Measurements from ENCODE around the gene EHMT1.

The EHMT1 gene

GRCh38 chr9:137739371-137740309 is 120.8 kb downstream of the EHMT1 start:
- no peak overlapping the region for H3K27ac ChIP-seq
- no peak overlapping the region for H3K4me3 ChIP-seq (ENCODE audit: low read depth, low read length)
- peaks cover 41% of the 10 kb centered on the region for H3K36me3 ChIP-seq
- no peaks in the 10 kb centered on the region for H3K27me3 ChIP-seq (ENCODE audit: insufficient read depth, low read depth, severe bottlenecking)
- no peak for TF ChIP-seq CTCF (IDR thresholded peaks at IDR 0.05; ENCODE audit: low read depth, low read length)
- DNase-seq, result no peak
- H3K9me3 ChIP-seq (ENCODE audit: severe bottlenecking), result peaks cover 3% of the 10 kb centered on the region

- H3K36me3 ChIP-seq, result peaks cover 40% of the 10 kb centered on the region
- H3K27me3 ChIP-seq (ENCODE audit: insufficient read depth, low read depth, severe bottlenecking), result no peaks in the 10 kb centered on the region
- no peaks in the 10 kb centered on the region for H3K9me3 ChIP-seq (ENCODE audit: severe bottlenecking)
- no peak for TF ChIP-seq CTCF (IDR thresholded peaks at IDR 0.05; ENCODE audit: low read depth, low read length)
- H3K4me3 ChIP-seq (ENCODE audit: low read depth, low read length), result no peak overlapping the region
- no peak for DNase-seq
- no peak overlapping the region for H3K27ac ChIP-seq
Observed at GRCh38 chr9:137740312-137740711, 121.5 kb downstream of the EHMT1 start.

DNA sequence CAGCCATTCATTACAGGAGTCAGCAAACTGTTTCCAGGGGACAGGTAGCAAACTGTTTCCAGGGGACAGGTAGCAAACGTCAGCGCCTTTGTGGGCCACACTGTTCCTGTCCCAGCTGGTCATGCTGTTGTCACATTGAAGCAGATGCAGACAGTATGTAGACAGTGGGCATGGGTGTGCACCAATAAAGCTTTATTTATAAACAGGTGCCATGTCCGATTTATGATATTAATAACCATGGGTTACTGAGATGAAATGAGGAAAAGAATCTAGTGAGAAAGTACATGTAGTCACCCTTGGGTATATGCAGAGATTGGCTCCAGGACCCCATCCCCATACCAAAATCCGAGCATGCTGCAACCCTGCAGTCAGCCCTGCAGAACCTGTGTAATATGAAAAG is 122.5 kb downstream of the EHMT1 start:
- Histone ChIP-seq H3K27ac (no peak overlapping the region), H3K27me3 (ENCODE audit: insufficient read depth, low read depth, severe bottlenecking) (no peaks in the 10 kb centered on the region), H3K9me3 (ENCODE audit: severe bottlenecking) (no peaks in the 10 kb centered on the region), H3K4me3 (ENCODE audit: low read depth, low read length) (no peak overlapping the region), H3K36me3 (peaks cover 44% of the 10 kb centered on the region)
- no peak for TF ChIP-seq CTCF (IDR thresholded peaks at IDR 0.05; ENCODE audit: low read depth, low read length)
- no peak for DNase-seq

DNA sequence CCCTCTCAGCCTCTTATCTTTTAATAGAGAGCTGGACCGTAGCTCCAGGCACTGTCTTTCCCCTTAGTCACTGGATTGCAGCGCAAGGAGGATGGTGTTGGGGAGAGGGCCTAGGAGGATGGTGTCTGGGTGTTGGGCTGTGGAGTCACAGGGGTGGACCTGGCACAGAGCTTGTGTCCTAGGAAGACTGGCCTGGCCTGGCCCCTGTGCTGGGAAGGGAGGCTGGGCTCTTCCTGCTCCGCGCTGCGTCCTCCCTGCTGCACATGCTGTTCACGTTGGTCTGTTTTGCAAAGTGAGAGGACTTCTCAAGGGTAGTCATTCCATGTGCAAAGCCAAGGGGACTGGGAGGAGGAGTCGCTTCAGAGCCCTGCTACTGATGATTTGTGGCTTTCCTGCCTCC is 123.9 kb downstream of the EHMT1 start:
- H3K9me3 ChIP-seq (ENCODE audit: severe bottlenecking), result no peaks in the 10 kb centered on the region
- no peak for TF ChIP-seq CTCF (IDR thresholded peaks at IDR 0.05; ENCODE audit: low read depth, low read length)
- H3K36me3 ChIP-seq, result peaks cover 51% of the 10 kb centered on the region
- H3K27me3 ChIP-seq (ENCODE audit: insufficient read depth, low read depth, severe bottlenecking), result no peaks in the 10 kb centered on the region
- no peak overlapping the region for H3K4me3 ChIP-seq (ENCODE audit: low read depth, low read length)
- no peak overlapping the region for H3K27ac ChIP-seq
- DNase-seq, result no peak

DNA sequence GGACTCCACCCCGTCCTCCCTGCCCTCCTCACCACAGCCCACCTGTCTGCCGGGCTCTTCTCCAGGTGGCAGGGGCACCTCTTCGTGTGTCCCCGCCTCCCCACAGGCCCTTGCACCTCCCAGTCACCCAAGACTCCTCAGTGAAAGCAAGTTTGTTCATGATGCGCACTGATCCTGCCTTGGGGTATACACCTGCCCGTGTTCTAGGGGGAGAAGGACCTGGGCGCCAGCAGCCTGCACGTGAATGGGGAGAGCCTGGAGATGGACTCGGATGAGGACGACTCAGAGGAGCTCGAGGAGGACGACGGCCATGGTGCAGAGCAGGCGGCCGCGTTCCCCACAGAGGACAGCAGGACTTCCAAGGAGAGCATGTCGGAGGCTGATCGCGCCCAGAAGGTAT is 124.9 kb downstream of the EHMT1 start:
- no peaks in the 10 kb centered on the region for H3K9me3 ChIP-seq (ENCODE audit: severe bottlenecking)
- H3K36me3 ChIP-seq, result peaks cover 51% of the 10 kb centered on the region
- no peak for DNase-seq
- no peaks in the 10 kb centered on the region for H3K27me3 ChIP-seq (ENCODE audit: insufficient read depth, low read depth, severe bottlenecking)
- TF ChIP-seq CTCF (IDR thresholded peaks at IDR 0.05; ENCODE audit: low read depth, low read length), result no peak
- H3K4me3 ChIP-seq (ENCODE audit: low read depth, low read length), result no peak overlapping the region
- no peak overlapping the region for H3K27ac ChIP-seq
